HG03196 (cell line): ENCODE measurements around the gene CTNNA3.

Source experiments
- ATAC-seq: cut with Tn5 transposase; IDR thresholded peaks from one replicate; pipeline ENCODE4 v1.9.1; 2021; ENCODE audit not compliant: unreplicated experiment

CTNNA3 gene

GRCh38 chr10:66713387-66713786 is 982.6 kb downstream of the CTNNA3 start:
- no peak for ATAC-seq

DNA sequence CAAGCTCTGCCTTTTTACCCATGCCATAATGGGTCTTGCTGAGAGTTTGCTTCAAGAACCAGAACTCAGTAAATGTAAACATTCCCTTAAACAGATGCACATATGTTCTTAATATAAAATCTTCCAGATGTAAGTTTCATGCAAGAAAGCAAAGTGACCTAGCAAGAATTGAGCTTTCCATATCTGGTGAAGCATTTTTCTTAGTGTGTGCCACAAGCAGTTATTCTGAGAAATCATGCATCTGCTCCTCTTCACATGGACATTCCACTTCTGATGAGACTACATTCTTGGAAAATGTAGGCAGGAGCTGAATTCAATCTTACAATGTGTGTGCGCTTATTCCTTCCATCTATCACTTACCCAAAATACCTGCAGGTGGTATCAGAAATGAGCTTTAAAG is 997.9 kb downstream of the CTNNA3 start:
- no peak for ATAC-seq

GRCh38 chr10:66695046-66695445 is 1000.9 kb downstream of the CTNNA3 start:
- ATAC-seq = no peak

GRCh38 chr10:66684581-66684980 is 1011.4 kb downstream of the CTNNA3 start:
- no peak for ATAC-seq

DNA sequence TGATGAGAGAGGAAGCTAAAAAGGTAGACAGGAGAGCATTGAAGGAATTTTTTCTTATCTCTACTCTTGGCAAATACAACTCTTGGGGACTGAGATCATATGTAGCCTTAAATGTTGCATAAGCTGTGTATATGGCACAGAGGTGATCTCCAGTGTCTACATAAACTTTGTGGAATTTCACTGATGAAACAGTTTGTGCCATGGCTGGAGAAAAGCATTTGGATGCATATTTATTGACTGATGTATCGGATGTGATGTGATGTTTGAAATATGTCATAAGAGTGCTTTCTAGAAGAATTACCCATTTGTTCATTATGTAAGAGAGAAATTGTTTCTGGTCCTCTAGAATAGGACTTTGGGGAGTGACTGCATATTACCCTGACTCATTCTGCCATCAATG is 1015.1 kb downstream of the CTNNA3 start:
- no peak for ATAC-seq

DNA sequence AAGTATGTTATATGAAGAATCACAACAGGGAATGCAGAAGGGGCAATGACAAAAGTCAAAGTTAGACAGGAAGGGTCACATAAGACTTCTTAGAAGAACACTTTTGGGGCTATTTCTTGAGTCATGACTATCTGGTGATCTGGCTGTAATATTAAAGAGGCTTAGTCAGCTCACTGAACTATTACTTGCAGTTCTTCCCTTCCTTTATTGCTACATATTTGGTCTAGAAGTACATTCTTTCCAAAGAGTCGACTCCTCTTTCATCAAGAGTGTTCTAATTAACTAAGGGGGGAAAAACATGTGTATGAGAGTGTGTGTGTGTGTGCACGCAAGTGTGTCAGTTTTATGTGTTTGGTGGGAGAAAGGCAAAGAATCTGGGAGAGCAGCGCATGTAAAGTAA is 1017.5 kb downstream of the CTNNA3 start:
- no peak for ATAC-seq

GRCh38 chr10:66673071-66673470 is 1022.9 kb downstream of the CTNNA3 start:
- ATAC-seq = no peak

DNA sequence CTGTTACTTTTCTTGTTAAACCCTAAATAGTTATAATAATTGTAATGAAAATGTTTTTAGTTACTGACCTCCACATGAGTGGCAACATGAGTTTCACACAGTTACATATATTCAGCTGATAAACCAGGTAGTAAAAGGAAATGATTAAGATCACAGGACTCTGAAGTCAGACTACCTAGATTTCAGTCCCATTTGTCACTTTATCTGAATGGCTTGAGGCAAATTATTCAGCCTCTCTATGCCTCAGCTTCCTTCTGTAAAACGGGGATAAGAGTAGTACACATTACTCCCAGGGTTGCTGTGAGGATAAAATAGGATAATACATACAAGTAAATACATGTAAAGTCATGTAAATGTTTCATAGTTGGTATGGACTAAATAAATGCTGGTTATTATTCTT is 1024.4 kb downstream of the CTNNA3 start:
- ATAC-seq = no peak

DNA sequence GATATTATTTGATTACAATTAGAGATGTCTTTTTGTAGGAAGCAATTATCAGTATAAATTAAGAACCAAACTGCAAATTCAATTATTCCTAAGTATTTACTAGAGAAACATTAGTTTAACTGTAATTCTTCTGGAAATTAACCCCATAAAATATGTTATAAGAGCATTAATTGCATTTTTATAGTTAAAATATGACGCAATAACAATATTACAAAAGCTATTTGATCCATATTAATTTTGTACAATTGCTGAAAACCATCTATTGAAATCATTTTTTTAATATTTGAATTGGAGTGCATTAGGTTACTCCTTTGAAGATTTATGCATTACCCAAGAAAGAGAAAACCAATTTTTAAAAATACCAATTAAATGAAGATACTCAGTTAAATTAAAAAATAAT is 1024.9 kb downstream of the CTNNA3 start:
- no peak for ATAC-seq

DNA sequence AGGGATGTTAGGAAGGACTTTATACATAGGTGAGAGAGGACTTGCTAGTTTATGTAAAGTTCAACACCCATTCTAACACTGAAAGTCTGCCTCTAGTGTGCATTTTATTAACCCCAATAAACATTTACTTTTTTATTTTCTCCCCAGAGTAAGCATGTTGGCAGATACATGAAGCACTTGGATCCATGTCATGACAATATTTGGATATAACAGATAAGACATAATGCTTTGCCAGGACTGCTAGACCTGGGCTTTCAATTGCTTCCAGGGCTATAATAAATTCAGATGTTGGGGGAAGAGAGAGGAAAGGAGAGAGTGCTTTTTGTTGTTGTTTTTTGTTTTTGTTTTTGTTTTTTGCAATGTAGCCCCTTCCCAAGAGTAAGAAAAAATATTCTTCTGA is 1039.5 kb downstream of the CTNNA3 start:
- no peak for ATAC-seq

DNA sequence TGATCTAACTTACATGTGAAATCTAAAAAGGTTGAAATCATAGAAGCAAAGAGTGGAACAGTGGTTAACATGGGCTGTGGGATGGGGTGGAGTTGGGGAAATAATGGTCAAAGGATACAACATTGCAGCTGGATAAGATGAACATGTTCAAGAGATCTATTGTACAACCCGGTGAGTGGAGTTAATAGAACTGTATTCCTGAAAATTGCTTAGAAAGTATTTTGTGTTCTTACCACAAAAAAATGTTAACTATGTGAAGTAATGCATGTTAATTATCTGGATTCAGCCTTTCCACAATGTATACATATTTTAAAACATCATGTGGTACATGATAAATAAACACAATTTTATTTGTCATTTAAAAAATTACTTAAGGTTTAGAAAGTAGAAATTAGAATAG is 1041.1 kb downstream of the CTNNA3 start:
- ATAC-seq = no peak

DNA sequence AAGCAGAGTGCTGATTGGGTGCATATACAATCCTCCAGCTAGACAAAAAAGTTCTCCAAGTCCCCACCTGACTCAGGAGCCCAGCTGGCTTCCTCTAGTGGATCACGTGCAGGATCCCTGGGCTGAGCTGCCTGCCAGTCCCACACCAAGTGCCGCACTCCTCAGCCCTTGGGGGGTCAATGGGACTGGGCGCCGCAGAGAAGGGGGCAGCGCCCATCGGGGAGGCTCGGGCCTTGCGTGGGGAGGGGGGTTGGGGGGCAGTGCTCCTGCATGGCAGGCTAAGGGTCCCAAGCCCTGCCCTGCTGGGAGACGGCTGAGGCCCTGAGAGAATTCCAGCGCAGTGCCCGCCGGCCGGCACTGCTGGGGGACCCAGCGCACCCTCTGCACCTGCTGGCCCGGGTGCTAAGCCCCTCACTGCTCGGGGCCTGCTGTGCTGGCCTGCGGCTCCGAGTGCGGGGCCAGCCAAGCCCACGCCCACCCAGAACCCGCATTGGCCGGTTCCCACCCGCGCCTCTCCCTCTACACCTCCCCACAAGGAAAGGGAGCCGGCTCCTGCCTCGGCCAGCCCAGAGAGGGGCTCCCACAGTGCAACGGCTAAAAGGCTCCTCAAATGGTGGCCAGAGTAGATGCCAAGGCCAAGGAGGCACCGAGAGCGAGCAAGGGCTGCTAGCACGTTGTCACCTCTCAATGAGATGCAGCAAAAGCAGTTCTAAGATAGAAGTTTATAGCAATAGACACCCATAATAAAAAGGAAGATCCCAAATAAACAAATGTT is 1044.5 kb downstream of the CTNNA3 start:
- no peak for ATAC-seq

- ATAC-seq = no peak
Observed at GRCh38 chr10:66649626-66650025, 1046.4 kb downstream of the CTNNA3 start.

- ATAC-seq = no peak
Observed at GRCh38 chr10:66642217-66642616, 1053.8 kb downstream of the CTNNA3 start.

GRCh38 chr10:66639371-66639770 is 1056.6 kb downstream of the CTNNA3 start:
- ATAC-seq = no peak

DNA sequence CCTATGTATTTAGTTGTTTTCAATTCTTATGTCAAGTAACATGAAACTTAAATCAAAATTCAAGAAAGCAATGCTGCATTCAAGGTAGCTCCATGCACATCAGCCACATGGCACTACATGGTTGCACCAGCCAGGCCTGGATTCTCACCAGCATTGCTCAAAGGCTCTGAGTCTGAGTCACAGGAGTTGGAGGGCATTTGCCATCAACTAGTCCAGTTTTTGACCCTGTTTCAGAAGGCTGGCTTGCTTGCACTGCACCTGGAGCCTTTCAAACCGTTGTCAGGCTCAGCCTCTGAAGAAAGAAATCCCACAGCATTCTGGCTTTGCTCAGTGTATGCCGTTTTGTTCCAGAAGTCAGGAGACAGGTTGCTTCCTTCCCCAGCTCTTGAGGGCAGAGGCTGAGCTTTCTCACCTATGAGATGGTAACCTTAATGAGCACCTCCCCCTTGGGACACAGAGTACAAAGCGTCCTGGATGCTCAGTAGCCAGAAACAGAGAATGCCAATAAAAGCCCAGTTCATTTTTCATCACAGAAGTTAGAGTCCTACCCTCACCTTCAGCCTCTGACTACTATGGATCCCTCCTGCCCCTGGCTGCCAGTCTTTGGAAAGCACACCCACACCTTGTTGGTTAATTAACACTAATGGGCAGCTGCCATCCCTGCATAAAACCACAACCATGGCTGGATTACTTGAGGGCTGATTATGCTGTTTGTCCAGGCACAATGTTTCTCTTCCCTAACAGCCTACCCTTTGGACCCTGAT is 1058.5 kb downstream of the CTNNA3 start:
- ATAC-seq = no peak

GRCh38 chr10:66629996-66630395 is 1066.0 kb downstream of the CTNNA3 start:
- ATAC-seq = no peak

- peak; percentile 76 for ATAC-seq
Observed at GRCh38 chr10:66627156-66627555, 1068.8 kb downstream of the CTNNA3 start.

DNA sequence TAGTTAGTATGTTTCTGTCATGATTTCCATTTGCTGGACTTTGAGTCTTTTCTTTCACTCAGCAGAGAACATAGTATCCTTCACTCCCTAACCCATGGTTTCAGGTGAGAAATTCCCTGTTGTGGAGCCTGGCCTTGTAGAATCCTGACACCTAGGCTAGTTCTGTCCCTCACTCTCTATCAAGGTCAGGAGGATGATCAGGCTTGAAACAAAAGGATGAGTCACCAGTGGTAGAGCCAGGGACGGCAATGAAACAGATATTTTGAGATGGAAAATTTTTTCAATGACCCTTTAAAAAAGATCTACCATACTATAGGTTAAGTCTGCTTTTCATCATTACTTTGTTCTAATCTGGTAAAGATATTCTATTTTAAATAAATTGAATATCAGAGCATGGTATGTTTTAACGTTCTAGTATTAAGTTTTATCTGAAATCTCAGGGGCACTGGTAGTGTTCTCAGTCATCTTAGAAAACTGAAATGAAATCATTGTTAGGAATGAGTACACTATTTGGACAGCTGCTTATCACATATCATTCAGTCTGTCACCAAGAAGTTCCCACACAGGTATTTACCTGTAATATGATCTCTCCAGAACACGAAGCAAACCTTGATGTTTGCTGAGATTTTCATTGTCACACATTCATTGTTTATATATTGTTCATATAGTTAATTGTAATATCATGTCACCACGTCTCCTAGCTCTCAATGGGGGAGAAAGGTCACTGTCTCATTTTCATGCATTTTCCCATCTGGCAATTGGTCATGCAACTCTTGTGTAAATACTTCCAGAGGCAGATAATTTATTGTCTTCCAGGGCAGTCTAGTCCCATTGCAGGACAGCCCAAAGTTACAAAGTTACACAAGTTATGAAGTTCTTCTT is 1070.0 kb downstream of the CTNNA3 start:
- ATAC-seq = no peak

DNA sequence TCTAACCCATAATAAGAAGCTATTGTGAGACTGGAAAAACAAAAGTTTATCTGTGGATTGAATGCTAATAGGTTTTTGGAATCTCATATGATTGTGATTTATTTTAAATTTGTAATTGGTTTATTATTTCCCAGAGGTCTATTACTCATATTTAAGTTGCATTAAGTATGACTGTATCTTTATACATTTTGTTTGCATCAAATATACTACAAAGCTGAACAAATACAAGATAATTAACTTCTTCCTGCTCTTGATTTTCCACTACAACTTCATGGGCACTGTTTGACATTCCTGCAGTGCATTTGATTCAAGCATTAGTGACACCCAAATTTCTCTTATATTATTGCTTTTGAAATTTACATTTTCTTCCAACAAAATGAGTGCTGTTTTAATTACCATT is 1073.9 kb downstream of the CTNNA3 start:
- no peak for ATAC-seq

GRCh38 chr10:66604195-66604594 is 1091.8 kb downstream of the CTNNA3 start:
- ATAC-seq = no peak

DNA sequence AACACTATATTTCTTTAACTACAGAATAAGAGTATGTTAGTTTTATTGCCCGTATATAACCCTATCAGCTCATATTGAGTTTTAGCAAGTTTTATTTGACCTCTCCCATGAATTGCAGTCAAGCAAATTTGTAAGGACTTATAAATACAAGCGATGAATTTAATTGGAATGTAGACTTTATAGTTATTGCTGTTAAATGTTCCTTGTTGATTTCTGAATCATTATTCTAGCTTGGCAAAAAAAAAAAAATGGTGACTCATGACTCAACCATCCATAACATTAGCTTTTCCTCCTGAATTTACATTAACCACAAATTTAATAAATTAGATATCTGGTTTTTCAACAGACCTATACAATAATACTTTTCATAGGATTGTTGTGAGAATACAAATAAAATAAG is 1104.1 kb downstream of the CTNNA3 start:
- ATAC-seq = no peak
